ENCODE data around the gene DGKZ. TPM values are rescaled to one million over a fixed set of nuclear protein-coding genes. Genes with fewer than 3 reads are reported as not detected.
A peak's percentile ranks its signal among the peaks of the same experiment; 100 is the strongest.

DGKZ gene
- total and polyA plus RNA-seq, 10 donors = 44.2 to 136 (median 97.9) TPM

DNA sequence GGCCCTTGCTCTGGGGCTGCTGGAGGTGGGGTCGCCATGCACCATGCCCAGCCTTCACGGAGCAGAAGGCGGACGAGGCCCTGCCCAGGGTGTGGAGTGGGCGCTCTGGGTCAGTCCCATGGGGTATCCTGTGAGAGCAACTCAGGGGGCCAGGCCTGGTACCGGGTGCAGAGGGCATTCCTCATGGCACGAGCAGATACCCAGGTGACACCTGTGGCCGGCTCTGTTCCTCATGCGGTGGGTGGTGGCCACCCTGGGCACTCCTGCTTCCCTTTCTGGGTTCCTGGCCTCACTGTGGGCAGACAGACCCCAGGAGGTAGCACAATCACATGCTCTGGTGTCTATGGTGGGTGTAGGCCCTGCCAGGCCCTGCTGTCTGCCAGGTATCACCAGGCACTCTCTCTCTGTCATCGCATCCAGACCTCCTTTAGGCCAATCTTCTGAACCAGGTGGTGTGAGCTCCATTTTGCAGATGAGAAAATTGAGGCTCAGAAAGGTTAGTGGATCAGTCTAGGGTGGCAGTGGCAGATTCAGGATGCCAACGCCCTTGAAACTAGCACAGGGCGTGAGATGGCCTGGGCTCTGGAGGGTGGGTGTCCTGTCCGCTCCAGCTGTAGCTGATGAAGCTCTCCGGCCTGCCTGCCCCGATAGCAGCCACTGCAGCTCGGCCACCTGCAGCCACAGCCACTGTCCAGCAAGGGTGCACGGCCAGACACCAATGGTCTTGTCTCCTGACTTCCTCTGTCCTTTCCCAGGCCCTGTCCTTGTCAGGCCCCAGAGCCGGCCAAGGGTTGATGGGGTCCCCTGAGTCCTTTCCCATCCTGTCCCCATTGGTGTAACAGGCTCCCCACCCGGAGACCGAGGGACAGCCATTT lies 15.1 kb downstream of the DGKZ start:
- no peaks in the 10 kb centered on the region for H3K9me3 ChIP-seq
- peak overlapping the region in 6 of 8 donors; percentile 30 to 68 (median 38) for H3K4me3 ChIP-seq
- peaks cover 0 to 39% (median 2%) of the 10 kb centered on the region in 6 donors for H3K36me3 ChIP-seq
- TF ChIP-seq POLR2AphosphoS5 (IDR thresholded peaks at IDR 0.05) (peak in 1 of 3 donors; percentile 0), POLR2A (IDR thresholded peaks at IDR 0.05) (no peak)
- TF ChIP-seq, protein P1, sequence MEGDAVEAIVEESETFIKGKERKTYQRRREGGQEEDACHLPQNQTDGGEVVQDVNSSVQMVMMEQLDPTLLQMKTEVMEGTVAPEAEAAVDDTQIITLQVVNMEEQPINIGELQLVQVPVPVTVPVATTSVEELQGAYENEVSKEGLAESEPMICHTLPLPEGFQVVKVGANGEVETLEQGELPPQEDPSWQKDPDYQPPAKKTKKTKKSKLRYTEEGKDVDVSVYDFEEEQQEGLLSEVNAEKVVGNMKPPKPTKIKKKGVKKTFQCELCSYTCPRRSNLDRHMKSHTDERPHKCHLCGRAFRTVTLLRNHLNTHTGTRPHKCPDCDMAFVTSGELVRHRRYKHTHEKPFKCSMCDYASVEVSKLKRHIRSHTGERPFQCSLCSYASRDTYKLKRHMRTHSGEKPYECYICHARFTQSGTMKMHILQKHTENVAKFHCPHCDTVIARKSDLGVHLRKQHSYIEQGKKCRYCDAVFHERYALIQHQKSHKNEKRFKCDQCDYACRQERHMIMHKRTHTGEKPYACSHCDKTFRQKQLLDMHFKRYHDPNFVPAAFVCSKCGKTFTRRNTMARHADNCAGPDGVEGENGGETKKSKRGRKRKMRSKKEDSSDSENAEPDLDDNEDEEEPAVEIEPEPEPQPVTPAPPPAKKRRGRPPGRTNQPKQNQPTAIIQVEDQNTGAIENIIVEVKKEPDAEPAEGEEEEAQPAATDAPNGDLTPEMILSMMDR (IDR thresholded peaks at IDR 0.05 in 8 of 11, conservative IDR thresholded peaks at IDR 0.05 in 3 of 11) = no peak
- 49 to 61% (median 53%) methylated on average over 17 to 20 of the region's 20 CpGs for WGBS, 5 donors
- DNase-seq = peak; percentile 83
- H3K4me1 ChIP-seq = peaks cover 44 to 100% (median 70%) of the 10 kb centered on the region in 6 donors
- intact Hi-C loops (cut with DNase I; ENCODE audit: low total_unique reads) = no loop called here
- no peaks in the 10 kb centered on the region for H3K27me3 ChIP-seq (replicated peaks in 1 of 7)
- H3K27ac ChIP-seq = peak overlapping the region; percentile 77 to 94 (median 90)

DNA sequence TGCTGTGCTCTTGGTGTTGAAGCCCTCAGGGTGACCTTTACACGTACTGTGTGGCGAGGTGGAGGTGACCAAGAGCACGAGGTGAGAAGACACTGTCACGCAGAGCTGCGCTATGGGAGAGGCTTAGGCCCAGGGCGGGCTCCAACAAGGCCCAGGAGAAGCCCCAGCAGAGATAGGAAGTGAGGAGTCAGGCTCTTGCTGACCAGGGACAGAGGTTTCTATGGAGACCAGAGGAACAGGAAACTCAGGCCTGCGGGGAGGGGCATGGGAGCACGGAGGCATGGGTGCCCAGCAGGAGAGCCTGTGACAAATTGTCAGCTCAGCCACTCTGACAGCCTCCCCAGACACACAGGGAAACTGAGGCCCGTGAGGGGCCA lies 15.8 kb downstream of the DGKZ start:
- intact Hi-C loops (cut with DNase I; ENCODE audit: low total_unique reads) = no loop called here
- Histone ChIP-seq H3K4me3 (peak overlapping the region in 4 of 8 donors; percentile 2 to 68 (median 39)), H3K36me3 (peaks cover 0 to 43% (median 5%) of the 10 kb centered on the region in 6 donors), H3K4me1 (peaks cover 50 to 100% (median 73%) of the 10 kb centered on the region in 6 donors), H3K9me3 (no peaks in the 10 kb centered on the region), H3K27ac (peak overlapping the region; percentile 77 to 94 (median 90)), H3K27me3 (replicated peaks in 1 of 7) (no peaks in the 10 kb centered on the region)
- TF ChIP-seq POLR2A (IDR thresholded peaks at IDR 0.05) = no peak
- TF ChIP-seq, protein P1 (IDR thresholded peaks at IDR 0.05 in 8 of 11, conservative IDR thresholded peaks at IDR 0.05 in 3 of 11) = peak in 1 of 11 experiments; percentile 10
- peak; percentile 38 to 68 (median 62) for TF ChIP-seq POLR2AphosphoS5 (IDR thresholded peaks at IDR 0.05)
- WGBS, 5 donors = 34 to 47% (median 42%) methylated on average over 8 to 9 of the region's 9 CpGs
- peak; percentile 90 for DNase-seq

DNA sequence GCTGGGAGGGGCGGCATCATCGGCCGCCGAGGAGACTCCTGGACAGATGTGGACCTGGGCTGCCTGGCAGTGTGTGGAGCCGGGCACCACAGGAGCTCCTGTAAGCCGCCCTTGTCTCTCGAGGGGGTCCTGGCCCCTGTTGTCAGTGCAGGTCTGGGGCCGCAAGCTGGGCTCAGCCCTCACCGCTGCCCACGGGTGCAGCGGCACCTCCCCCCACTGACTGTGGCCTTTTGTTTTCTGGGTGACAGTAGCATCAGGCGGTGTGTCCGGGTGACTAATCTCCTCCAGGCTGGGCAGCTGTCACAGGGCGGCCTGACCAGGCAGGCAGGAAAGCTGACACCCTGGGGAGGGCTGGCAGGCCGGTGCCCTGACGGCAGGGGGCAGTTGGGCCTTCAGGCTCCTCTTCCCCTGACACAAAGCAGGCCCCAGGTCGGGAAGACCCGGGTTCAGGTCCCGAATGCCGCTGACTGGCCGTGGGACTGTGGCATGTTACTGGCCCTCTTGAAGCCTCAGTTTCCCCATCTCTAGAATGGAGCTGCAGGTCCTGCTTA lies 16.3 kb downstream of the DGKZ start:
- WGBS, 5 donors = 60 to 74% (median 68%) methylated on average over 14 to 21 of the region's 21 CpGs
- TF ChIP-seq, protein P1 (IDR thresholded peaks at IDR 0.05 in 8 of 11, conservative IDR thresholded peaks at IDR 0.05 in 3 of 11) = no peak
- TF ChIP-seq POLR2AphosphoS5 (IDR thresholded peaks at IDR 0.05) (no peak), POLR2A (IDR thresholded peaks at IDR 0.05) (no peak)
- Histone ChIP-seq H3K27me3 (replicated peaks in 1 of 7) (no peaks in the 10 kb centered on the region), H3K4me1 (peaks cover 51 to 100% (median 74%) of the 10 kb centered on the region in 6 donors), H3K4me3 (peak overlapping the region in 3 of 8 donors; percentile 2 to 68 (median 34)), H3K9me3 (no peaks in the 10 kb centered on the region), H3K27ac (peak overlapping the region in 7 of 8 donors; percentile 86 to 94 (median 90)), H3K36me3 (peaks cover 0 to 49% (median 10%) of the 10 kb centered on the region in 6 donors)
- DNase-seq = peak; percentile 79
- intact Hi-C loops (cut with DNase I; ENCODE audit: low total_unique reads) = no loop called here

DNA sequence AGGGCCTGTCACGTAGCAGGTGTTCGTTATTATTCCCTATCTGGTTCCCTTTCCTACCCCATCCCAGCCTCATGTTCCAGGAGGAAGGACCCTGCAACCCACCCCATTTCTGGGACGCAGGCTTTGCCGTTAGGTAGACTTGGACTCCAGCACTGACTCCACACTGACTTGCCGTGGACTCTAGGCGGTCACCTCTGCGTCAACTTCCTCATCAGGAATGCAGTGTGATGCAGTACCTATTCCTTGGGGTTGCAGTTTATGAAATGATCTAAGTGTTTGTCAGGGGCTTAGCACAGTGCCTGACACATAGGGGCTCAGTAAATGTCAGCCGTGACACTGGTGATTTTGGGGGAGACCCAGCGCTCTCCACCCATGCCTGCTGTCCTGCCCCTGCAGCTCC lies 16.8 kb downstream of the DGKZ start:
- Histone ChIP-seq H3K9me3 (no peaks in the 10 kb centered on the region), H3K27me3 (replicated peaks in 1 of 7) (no peaks in the 10 kb centered on the region), H3K4me1 (peaks cover 51 to 100% (median 72%) of the 10 kb centered on the region in 6 donors), H3K4me3 (no peak overlapping the region), H3K36me3 (peaks cover 0 to 54% (median 15%) of the 10 kb centered on the region in 6 donors), H3K27ac (peak overlapping the region in 5 of 8 donors; percentile 86 to 94 (median 90))
- intact Hi-C loops (cut with DNase I; ENCODE audit: low total_unique reads) = no loop called here
- 72 to 83% (median 79%) methylated on average over 9 of the region's 9 CpGs for WGBS, 5 donors
- no peak for DNase-seq
- TF ChIP-seq POLR2AphosphoS5 (IDR thresholded peaks at IDR 0.05) (no peak), POLR2A (IDR thresholded peaks at IDR 0.05) (no peak)
- TF ChIP-seq, protein P1 (IDR thresholded peaks at IDR 0.05 in 8 of 11, conservative IDR thresholded peaks at IDR 0.05 in 3 of 11) = no peak
